Activated gamma-delta T cell treated with anti-CD3 and anti-CD28 coated beads, Interleukin-2, amount 50 U/mL, for 16 hours (primary cell): ENCODE measurements around the gene HDAC9.

Experiments
- DNase-seq: peaks from one replicate; pipeline ENCODE4 v3.0.0-alpha.2; 2020; ENCODE audit warnings: low read depth

HDAC9 gene

GRCh38 chr7:18495412-18496340 is at the start of gene HDAC9:
Gene HDAC9, plus strand, starts transcription at chr7:18495749. Its CDS starts 554 bp downstream, at chr7:18496303.
- no peak for DNase-seq

- no peak for DNase-seq
Observed at GRCh38 chr7:18445916-18446520, 49.5 kb upstream of the HDAC9 start.

- DNase-seq = no peak
Observed at GRCh38 chr7:18450019-18450418, 45.5 kb upstream of the HDAC9 start.

GRCh38 chr7:18455606-18456005 is 39.9 kb upstream of the HDAC9 start:
- DNase-seq = no peak

GRCh38 chr7:18457832-18458231 is 37.7 kb upstream of the HDAC9 start:
- no peak for DNase-seq

GRCh38 chr7:18458830-18459229 is 36.7 kb upstream of the HDAC9 start:
- DNase-seq = no peak

- DNase-seq = no peak
Observed at GRCh38 chr7:18459484-18460245, 35.9 kb upstream of the HDAC9 start.

- DNase-seq = no peak
Observed at GRCh38 chr7:18461785-18462467, 33.6 kb upstream of the HDAC9 start.

- no peak for DNase-seq
Observed at GRCh38 chr7:18464830-18465229, 30.7 kb upstream of the HDAC9 start.

- DNase-seq = no peak
Observed at GRCh38 chr7:18467011-18467410, 28.5 kb upstream of the HDAC9 start.

- no peak for DNase-seq
Observed at GRCh38 chr7:18468795-18469194, 26.8 kb upstream of the HDAC9 start.

- no peak for DNase-seq
Observed at GRCh38 chr7:18469316-18469715, 26.2 kb upstream of the HDAC9 start.

GRCh38 chr7:18471476-18472160 is 23.9 kb upstream of the HDAC9 start:
- DNase-seq = no peak

GRCh38 chr7:18472161-18472483 is 23.4 kb upstream of the HDAC9 start:
- no peak for DNase-seq

- DNase-seq = no peak
Observed at GRCh38 chr7:18473119-18473518, 22.4 kb upstream of the HDAC9 start.

- no peak for DNase-seq
Observed at GRCh38 chr7:18474944-18475343, 20.6 kb upstream of the HDAC9 start.

GRCh38 chr7:18475488-18475887 is 20.1 kb upstream of the HDAC9 start:
- no peak for DNase-seq

GRCh38 chr7:18481776-18482175 is 13.8 kb upstream of the HDAC9 start:
- no peak for DNase-seq

GRCh38 chr7:18488049-18488448 is 7.5 kb upstream of the HDAC9 start:
- DNase-seq = no peak

- DNase-seq = no peak
Observed at GRCh38 chr7:18489624-18490023, 5.9 kb upstream of the HDAC9 start.

GRCh38 chr7:18491871-18492270 is 3.7 kb upstream of the HDAC9 start:
- no peak for DNase-seq

GRCh38 chr7:18494406-18494805 is 1.1 kb upstream of the HDAC9 start:
- DNase-seq = no peak
